Spleen (tissue), 11 donors: ENCODE measurements around the gene PPARA. TPM values are rescaled to one million over a fixed set of nuclear protein-coding genes. Genes with fewer than 3 reads are reported as not detected.

ENCODE experiments used
- DNase-seq: peaks from one replicate; pipeline ENCODE4 v3.0.0-alpha.2; 2020
- H3K27ac ChIP-seq, 8 donors: fragments of 200-600 bp; sonication (generic) in 7 of 8; 1 replicate in 4 of 8; 2 replicates in 4 of 8; pipeline versions ENCODE4 v1.5.0 to v1.8.0; 2016 to 2021; ENCODE audit warnings: inconsistent platforms in 4 of 8, mild to moderate bottlenecking in 4 of 8, moderate library complexity in 1 of 8
- H3K27me3 ChIP-seq, 7 donors: fragments of 200-600 bp; sonication (generic) in 6 of 7; replicated peaks in 1 of 7; 1 replicate in 4 of 7; 2 replicates in 3 of 7; pipeline versions ENCODE4 v1.5.0 to v1.8.0; 2016 to 2021; ENCODE audit warnings: inconsistent platforms in 3 of 7, mild to moderate bottlenecking in 1 of 7
- H3K36me3 ChIP-seq, 6 donors: fragments of 200-600 bp; sonication (generic) in 5 of 6; 1 replicate in 4 of 6; 2 replicates in 2 of 6; pipeline versions ENCODE4 v1.5.0 to v1.8.0; 2016 to 2021; ENCODE audit warnings: inconsistent platforms in 2 of 6
- H3K4me1 ChIP-seq, 6 donors: fragments of 200-600 bp; sonication (generic) in 5 of 6; 1 replicate in 3 of 6; 2 replicates in 3 of 6; pipeline versions ENCODE4 v1.5.0 to v1.8.0; 2016 to 2021; ENCODE audit warnings: inconsistent platforms in 3 of 6
- H3K4me3 ChIP-seq, 8 donors: fragments of 200-600 bp; sonication (generic) in 7 of 8; 1 replicate in 4 of 8; 2 replicates in 4 of 8; pipeline versions ENCODE4 v1.5.0 to v1.8.0; 2016 to 2021; ENCODE audit warnings: inconsistent platforms in 4 of 8, mild to moderate bottlenecking in 4 of 8, moderate library complexity in 2 of 8
- H3K9me3 ChIP-seq, 8 donors: fragments of 200-600 bp; sonication (generic) in 7 of 8; 1 replicate in 4 of 8; 2 replicates in 4 of 8; pipeline versions ENCODE4 v1.5.0 to v1.8.0; 2016 to 2021; ENCODE audit warnings: inconsistent platforms in 4 of 8
- POLR2A ChIP-seq, 3 donors: fragments of 450-650 bp; IDR thresholded peaks; one replicate each; pipeline ENCODE4 v1.5.1; 2017; ENCODE audit warnings: antibody characterized with exemption in 3 of 3, mild to moderate bottlenecking in 1 of 3
- POLR2AphosphoS5 ChIP-seq, 3 donors: sonication (generic); formaldehyde crosslinking; IDR thresholded peaks; one replicate each; pipeline ENCODE4 v1.5.1; 2017; ENCODE audit warnings: antibody characterized with exemption in 3 of 3
- WGBS, 5 donors: extraction: QIAGEN DNeasy Blood & Tissue Kit in 3 of 5; methylation state at CpG; one replicate each; pipeline versions ENCODE4 v1.1.5 to v1.1.7; 2013 to 2018; 5-methylcytosine and 5-hydroxymethylcytosine counted together
- intact Hi-C: fragments of 100-400 bp; cut with DNase I; formaldehyde crosslinking; loops from one replicate; pipeline ENCODE4 v1.15.0; 2023; ENCODE audit warnings: low total_unique reads
- polyA plus RNA-seq, 3 donors: library from polyadenylated mRNA; stranded (reverse); fragments of 200-250 nt; gene quantifications; one replicate each; pipeline ENCODE4 v1.2.1, GENCODE V29; 2013
- total RNA-seq, 7 donors: library from RNA; depleted of rRNA in 3 of 7; stranded (reverse); fragments of >200 nt in 3 of 7; fragmentation: NEBNext Ultra II Directional in 4 of 7; extraction: Animal tissue kit (Norgen Biotek cat#: 25700) in 4 of 7; gene quantifications; one replicate each; pipeline versions ENCODE4 v1.1.0 to v1.2.1, GENCODE V29; 2016 to 2021
- TF ChIP-seq, protein P1 (sequence below), 11 experiments: fragments of 200-600 bp in 7 of 11; fragments of 450-650 bp in 4 of 11; sonication (generic) in 4 of 11; IDR thresholded peaks in 8 of 11; conservative IDR thresholded peaks in 3 of 11; 1 replicate in 7 of 11; 2 replicates in 4 of 11; pipeline versions ENCODE4 v1.4.0 to v1.8.0; 2016 to 2021; ENCODE audit warnings: antibody characterized with exemption in 11 of 11, inconsistent platforms in 4 of 11, mild to moderate bottlenecking in 1 of 11
- donor health status: healthy with polysubstance abuse.
- donor health status: DM: no; HTN: no; CAD: no; lungs with moderate emphysema.
- donor health status: DM: no; HTN: no; CAD: no.
- donor health status: Bipolar disorder and iron deficiency.
- donor health status: healthy.
- donor health status: DM: no; HTN: no; CAD: no.
- donor health status: DM: yes; HTN: yes; CAD: no.

Gene PPARA
- total and polyA plus RNA-seq, 10 donors: 2.0 to 40.9 (median 22.6) TPM

- WGBS, 5 donors: 69 to 80% (median 75%) methylated on average over 10 of the region's 10 CpGs
- DNase-seq: no peak
- intact Hi-C loops: no loop called here
- H3K36me3 ChIP-seq: peaks cover 4 to 96% (median 73%) of the 10 kb centered on the region in 6 donors
- no peaks in the 10 kb centered on the region for H3K9me3 ChIP-seq
- peaks cover 0 to 4% (median 0%) of the 10 kb centered on the region in 6 donors for H3K4me1 ChIP-seq
- TF ChIP-seq POLR2A (IDR thresholded peaks at IDR 0.05): no peak
- TF ChIP-seq POLR2AphosphoS5 (IDR thresholded peaks at IDR 0.05): no peak
- TF ChIP-seq, protein P1, sequence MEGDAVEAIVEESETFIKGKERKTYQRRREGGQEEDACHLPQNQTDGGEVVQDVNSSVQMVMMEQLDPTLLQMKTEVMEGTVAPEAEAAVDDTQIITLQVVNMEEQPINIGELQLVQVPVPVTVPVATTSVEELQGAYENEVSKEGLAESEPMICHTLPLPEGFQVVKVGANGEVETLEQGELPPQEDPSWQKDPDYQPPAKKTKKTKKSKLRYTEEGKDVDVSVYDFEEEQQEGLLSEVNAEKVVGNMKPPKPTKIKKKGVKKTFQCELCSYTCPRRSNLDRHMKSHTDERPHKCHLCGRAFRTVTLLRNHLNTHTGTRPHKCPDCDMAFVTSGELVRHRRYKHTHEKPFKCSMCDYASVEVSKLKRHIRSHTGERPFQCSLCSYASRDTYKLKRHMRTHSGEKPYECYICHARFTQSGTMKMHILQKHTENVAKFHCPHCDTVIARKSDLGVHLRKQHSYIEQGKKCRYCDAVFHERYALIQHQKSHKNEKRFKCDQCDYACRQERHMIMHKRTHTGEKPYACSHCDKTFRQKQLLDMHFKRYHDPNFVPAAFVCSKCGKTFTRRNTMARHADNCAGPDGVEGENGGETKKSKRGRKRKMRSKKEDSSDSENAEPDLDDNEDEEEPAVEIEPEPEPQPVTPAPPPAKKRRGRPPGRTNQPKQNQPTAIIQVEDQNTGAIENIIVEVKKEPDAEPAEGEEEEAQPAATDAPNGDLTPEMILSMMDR (IDR thresholded peaks at IDR 0.05 in 8 of 11, conservative IDR thresholded peaks at IDR 0.05 in 3 of 11): no peak
- no peak overlapping the region for H3K27ac ChIP-seq
- no peaks in the 10 kb centered on the region for H3K27me3 ChIP-seq
- no peak overlapping the region for H3K4me3 ChIP-seq
Observed at GRCh38 chr22:46219636-46220035, 69.3 kb downstream of the PPARA start.

DNA sequence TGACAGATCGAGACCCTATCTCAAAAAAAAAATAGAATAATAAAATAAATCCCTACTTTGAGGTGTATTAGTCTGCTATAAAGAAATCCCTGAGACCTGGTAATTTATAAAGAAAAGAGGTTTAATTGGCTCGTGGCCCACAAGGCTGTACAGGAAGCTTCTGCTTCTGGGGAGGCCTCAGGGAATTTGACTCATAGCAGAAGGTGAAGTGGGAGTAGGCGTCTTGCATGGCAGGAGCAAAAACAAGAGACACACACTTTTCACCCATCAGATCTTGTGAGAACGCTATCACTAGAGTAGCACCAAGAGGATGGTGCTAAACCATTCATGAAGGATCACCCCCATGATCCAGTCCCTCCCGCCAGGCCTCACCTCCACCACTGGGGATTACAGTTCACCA is 70.6 kb downstream of the PPARA start:
- TF ChIP-seq POLR2AphosphoS5 (IDR thresholded peaks at IDR 0.05): no peak
- TF ChIP-seq, protein P1 (IDR thresholded peaks at IDR 0.05 in 8 of 11, conservative IDR thresholded peaks at IDR 0.05 in 3 of 11): no peak
- TF ChIP-seq POLR2A (IDR thresholded peaks at IDR 0.05): no peak
- DNase-seq: no peak
- no peak overlapping the region for H3K27ac ChIP-seq
- H3K27me3 ChIP-seq: no peaks in the 10 kb centered on the region
- no peaks in the 10 kb centered on the region for H3K9me3 ChIP-seq
- 67 to 83% (median 74%) methylated on average over 5 of the region's 5 CpGs for WGBS, 5 donors
- H3K4me3 ChIP-seq: no peak overlapping the region
- H3K4me1 ChIP-seq: peaks cover 0 to 4% (median 0%) of the 10 kb centered on the region in 6 donors
- peaks cover 4 to 96% (median 63%) of the 10 kb centered on the region in 6 donors for H3K36me3 ChIP-seq
- intact Hi-C loops: no loop called here

GRCh38 chr22:46224044-46224897 is 73.9 kb downstream of the PPARA start:
- Histone ChIP-seq H3K9me3 (no peaks in the 10 kb centered on the region), H3K27ac (peak overlapping the region in 1 of 8 donors; percentile 10), H3K4me1 (peaks cover 0 to 4% (median 0%) of the 10 kb centered on the region in 6 donors), H3K36me3 (peaks cover 4 to 64% (median 34%) of the 10 kb centered on the region in 6 donors), H3K27me3 (no peaks in the 10 kb centered on the region), H3K4me3 (no peak overlapping the region)
- no peak for TF ChIP-seq POLR2A (IDR thresholded peaks at IDR 0.05)
- TF ChIP-seq, protein P1 (IDR thresholded peaks at IDR 0.05 in 8 of 11, conservative IDR thresholded peaks at IDR 0.05 in 3 of 11): no peak
- TF ChIP-seq POLR2AphosphoS5 (IDR thresholded peaks at IDR 0.05): no peak
- intact Hi-C loops: no loop called here
- 82 to 91% (median 87%) methylated on average over 20 to 23 of the region's 23 CpGs for WGBS, 5 donors
- DNase-seq: no peak

GRCh38 chr22:46224898-46225290 is 74.6 kb downstream of the PPARA start:
- peaks cover 4 to 58% (median 28%) of the 10 kb centered on the region in 6 donors for H3K36me3 ChIP-seq
- H3K4me1 ChIP-seq: no peaks in the 10 kb centered on the region
- no peak overlapping the region for H3K27ac ChIP-seq
- intact Hi-C loops: no loop called here
- TF ChIP-seq POLR2AphosphoS5 (IDR thresholded peaks at IDR 0.05) (no peak), POLR2A (IDR thresholded peaks at IDR 0.05) (no peak)
- TF ChIP-seq, protein P1 (IDR thresholded peaks at IDR 0.05 in 8 of 11, conservative IDR thresholded peaks at IDR 0.05 in 3 of 11): no peak
- DNase-seq: no peak
- WGBS, 5 donors: 84 to 87% (median 87%) methylated on average over 10 of the region's 10 CpGs
- H3K9me3 ChIP-seq: no peaks in the 10 kb centered on the region
- no peak overlapping the region for H3K4me3 ChIP-seq
- no peaks in the 10 kb centered on the region for H3K27me3 ChIP-seq
